ENCODE measurements around the gene TIGAR. TPM values are rescaled to one million over a fixed set of nuclear protein-coding genes. Genes with fewer than 3 reads are reported as not detected.

The TIGAR gene
- total RNA-seq, 2 experiments from 2014 or later = 11.8 to 12.8 TPM

- POLR2A ChIA-PET = interaction anchor here (2.5 kb wide), 1 partner anchor 29 kb away, joined by 9 read pairs; no protein-coding TSS in a partner anchor
- no peak for DNase-seq
- H3K4me3 Mint-ChIP-seq = peak overlapping the region; percentile 17
- no peaks in the 10 kb centered on the region for H3K27me3 Mint-ChIP-seq
- no peak overlapping the region for H3K27ac Mint-ChIP-seq
- no peaks in the 10 kb centered on the region for H3K9me3 Mint-ChIP-seq
- H3K36me3 Mint-ChIP-seq (ENCODE audit: low read depth) = peaks cover 14% of the 10 kb centered on the region
- CTCF ChIA-PET = interaction anchor here (0.7 kb wide), 3 partner anchors 31 to 436 kb away, joined by 3 read pairs; no protein-coding TSS in a partner anchor
- H3K4me1 Mint-ChIP-seq = peaks cover 46% of the 10 kb centered on the region
Observed at GRCh38 chr12:4323396-4323795, 2.4 kb downstream of the TIGAR start.

GRCh38 chr12:4324366-4324765 is 3.4 kb downstream of the TIGAR start:
- Mint-ChIP-seq H3K27me3 (no peaks in the 10 kb centered on the region), H3K4me1 (peaks cover 44% of the 10 kb centered on the region), H3K27ac (no peak overlapping the region), H3K9me3 (no peaks in the 10 kb centered on the region), H3K36me3 (ENCODE audit: low read depth) (peaks cover 14% of the 10 kb centered on the region), H3K4me3 (no peak overlapping the region)
- POLR2A ChIA-PET = interaction anchor here (0.8 kb wide), 1 partner anchor 31 kb away, joined by 3 read pairs; no protein-coding TSS in a partner anchor
- CTCF ChIA-PET = interaction anchor here (0.7 to 0.9 kb wide), 3 partner anchors 32 to 179 kb away, joined by 3 to 4 read pairs (median 3); no protein-coding TSS in a partner anchor
- DNase-seq = no peak

- peaks cover 34% of the 10 kb centered on the region for H3K4me1 Mint-ChIP-seq
- peaks cover 14% of the 10 kb centered on the region for H3K36me3 Mint-ChIP-seq (ENCODE audit: low read depth)
- H3K4me3 Mint-ChIP-seq = no peak overlapping the region
- ChIA-PET CTCF (no interaction called here), POLR2A (no interaction called here)
- no peaks in the 10 kb centered on the region for H3K27me3 Mint-ChIP-seq
- H3K27ac Mint-ChIP-seq = no peak overlapping the region
- DNase-seq = no peak
- H3K9me3 Mint-ChIP-seq = no peaks in the 10 kb centered on the region
Observed at GRCh38 chr12:4325966-4326365, 5.0 kb downstream of the TIGAR start.

- Mint-ChIP-seq H3K27ac (no peak overlapping the region), H3K27me3 (no peaks in the 10 kb centered on the region), H3K4me1 (peaks cover 27% of the 10 kb centered on the region)
Observed at GRCh38 chr12:4327293-4327692, 6.3 kb downstream of the TIGAR start.

GRCh38 chr12:4330203-4330602 is 9.2 kb downstream of the TIGAR start:
- no peak overlapping the region for H3K27ac Mint-ChIP-seq
- no peaks in the 10 kb centered on the region for H3K27me3 Mint-ChIP-seq
- H3K4me1 Mint-ChIP-seq = peaks cover 8% of the 10 kb centered on the region
- H3K9me3 Mint-ChIP-seq = no peaks in the 10 kb centered on the region
- ChIA-PET POLR2A (interaction anchor here (2.1 kb wide), 1 partner anchor 9 kb away, joined by 8 read pairs; the partner anchor contains the start of gene TIGAR), CTCF (interaction anchor here (0.7 kb wide), 1 partner anchor 8 kb away, joined by 4 read pairs; no protein-coding TSS in a partner anchor)
- no peak for DNase-seq
- no peak overlapping the region for H3K4me3 Mint-ChIP-seq
- H3K36me3 Mint-ChIP-seq (ENCODE audit: low read depth) = peaks cover 12% of the 10 kb centered on the region

More at GRCh38 chr12:4327293-4327692, 6.3 kb downstream of the TIGAR start:
- CTCF ChIA-PET = interaction anchor here (0.8 to 1.5 kb wide), 2 partner anchors 9 to 19 kb away, joined by 3 to 7 read pairs; no protein-coding TSS in a partner anchor
- Mint-ChIP-seq H3K9me3 (no peaks in the 10 kb centered on the region), H3K36me3 (ENCODE audit: low read depth) (peaks cover 10% of the 10 kb centered on the region), H3K4me3 (no peak overlapping the region)
- DNase-seq = no peak
- POLR2A ChIA-PET = interaction anchor here (0.8 kb wide), 1 partner anchor 20 kb away, joined by 3 read pairs; no protein-coding TSS in a partner anchor

GRCh38 chr12:4331221-4331620 is 10.2 kb downstream of the TIGAR start:
- peaks cover 16% of the 10 kb centered on the region for H3K36me3 Mint-ChIP-seq (ENCODE audit: low read depth)
- no peak overlapping the region for H3K4me3 Mint-ChIP-seq
- H3K27me3 Mint-ChIP-seq = no peaks in the 10 kb centered on the region
- ChIA-PET CTCF (no interaction called here), POLR2A (interaction anchor here (2.1 kb wide), 1 partner anchor 10 kb away, joined by 8 read pairs; the partner anchor contains the start of gene TIGAR)
- H3K9me3 Mint-ChIP-seq = no peaks in the 10 kb centered on the region
- H3K4me1 Mint-ChIP-seq = peaks cover 5% of the 10 kb centered on the region
- DNase-seq = no peak
- H3K27ac Mint-ChIP-seq = no peak overlapping the region

- peaks cover 22% of the 10 kb centered on the region for H3K36me3 Mint-ChIP-seq (ENCODE audit: low read depth)
- ChIA-PET POLR2A (interaction anchor here (2.1 kb wide), 1 partner anchor 11 kb away, joined by 8 read pairs; the partner anchor contains the start of gene TIGAR), CTCF (no interaction called here)
- H3K9me3 Mint-ChIP-seq = no peaks in the 10 kb centered on the region
- peaks cover 3% of the 10 kb centered on the region for H3K4me1 Mint-ChIP-seq
- H3K27ac Mint-ChIP-seq = no peak overlapping the region
- H3K4me3 Mint-ChIP-seq = no peak overlapping the region
- DNase-seq = no peak
- no peaks in the 10 kb centered on the region for H3K27me3 Mint-ChIP-seq
Observed at GRCh38 chr12:4331842-4332241, 10.8 kb downstream of the TIGAR start.

GRCh38 chr12:4346931-4347330 is 25.9 kb downstream of the TIGAR start:
- Mint-ChIP-seq H3K4me3 (no peak overlapping the region), H3K27ac (no peak overlapping the region), H3K9me3 (no peaks in the 10 kb centered on the region), H3K36me3 (ENCODE audit: low read depth) (peaks cover 57% of the 10 kb centered on the region), H3K4me1 (no peaks in the 10 kb centered on the region), H3K27me3 (no peaks in the 10 kb centered on the region)
- no peak for DNase-seq
- POLR2A ChIA-PET = no interaction called here
- CTCF ChIA-PET = no interaction called here

GRCh38 chr12:4353785-4354208 is 32.8 kb downstream of the TIGAR start:
- no peaks in the 10 kb centered on the region for H3K27me3 Mint-ChIP-seq
- DNase-seq = peak; percentile 41
- H3K27ac Mint-ChIP-seq = peak overlapping the region; percentile 32
- H3K4me1 Mint-ChIP-seq = peaks cover 5% of the 10 kb centered on the region
- POLR2A ChIA-PET = no interaction called here
- no peaks in the 10 kb centered on the region for H3K9me3 Mint-ChIP-seq
- no peak overlapping the region for H3K4me3 Mint-ChIP-seq
- CTCF ChIA-PET = interaction anchor here (0.7 to 1.1 kb wide), 5 partner anchors 11 to 278 kb away, joined by 3 to 4 read pairs (median 3); no protein-coding TSS in a partner anchor
- H3K36me3 Mint-ChIP-seq (ENCODE audit: low read depth) = peaks cover 30% of the 10 kb centered on the region

- peaks cover 5% of the 10 kb centered on the region for H3K4me1 Mint-ChIP-seq
- no peak overlapping the region for H3K27ac Mint-ChIP-seq
- no peaks in the 10 kb centered on the region for H3K9me3 Mint-ChIP-seq
- ChIA-PET POLR2A (no interaction called here), CTCF (interaction anchor here (0.6 kb wide), 1 partner anchor 197 kb away, joined by 3 read pairs; no protein-coding TSS in a partner anchor)
- H3K27me3 Mint-ChIP-seq = peaks cover under 1% of the 10 kb centered on the region
- peaks cover 20% of the 10 kb centered on the region for H3K36me3 Mint-ChIP-seq (ENCODE audit: low read depth)
- H3K4me3 Mint-ChIP-seq = no peak overlapping the region
- DNase-seq = no peak
Observed at GRCh38 chr12:4355156-4356040, 34.4 kb downstream of the TIGAR start.

- Mint-ChIP-seq H3K36me3 (ENCODE audit: low read depth) (peaks cover 17% of the 10 kb centered on the region), H3K9me3 (no peaks in the 10 kb centered on the region), H3K4me3 (no peak overlapping the region), H3K27ac (no peak overlapping the region), H3K27me3 (peaks cover 3% of the 10 kb centered on the region), H3K4me1 (peaks cover 5% of the 10 kb centered on the region)
- ChIA-PET CTCF (no interaction called here), POLR2A (no interaction called here)
- peak; percentile 66 for DNase-seq
Observed at GRCh38 chr12:4356041-4356327, 35.0 kb downstream of the TIGAR start.

GRCh38 chr12:4366090-4366489 is 45.1 kb downstream of the TIGAR start:
- DNase-seq = no peak

GRCh38 chr12:4369548-4369947 is 48.5 kb downstream of the TIGAR start:
- POLR2A ChIA-PET = no interaction called here
- peaks cover 32% of the 10 kb centered on the region for H3K27me3 Mint-ChIP-seq
- CTCF ChIA-PET = no interaction called here
- no peak for DNase-seq
- H3K4me1 Mint-ChIP-seq = no peaks in the 10 kb centered on the region
- no peak overlapping the region for H3K4me3 Mint-ChIP-seq
- no peaks in the 10 kb centered on the region for H3K36me3 Mint-ChIP-seq (ENCODE audit: low read depth)
- H3K9me3 Mint-ChIP-seq = no peaks in the 10 kb centered on the region
- H3K27ac Mint-ChIP-seq = no peak overlapping the region

More at GRCh38 chr12:4366090-4366489, 45.1 kb downstream of the TIGAR start:
- Mint-ChIP-seq H3K27ac (no peak overlapping the region), H3K4me1 (no peaks in the 10 kb centered on the region), H3K9me3 (no peaks in the 10 kb centered on the region), H3K4me3 (no peak overlapping the region), H3K36me3 (ENCODE audit: low read depth) (no peaks in the 10 kb centered on the region), H3K27me3 (peaks cover 36% of the 10 kb centered on the region)
- ChIA-PET CTCF (interaction anchor here (0.9 kb wide), 1 partner anchor 16 kb away, joined by 3 read pairs; no protein-coding TSS in a partner anchor), POLR2A (no interaction called here)
